NCI-H526 (cell line): ENCODE data around the gene CCDC12.

Experiments
- DNase-seq, 2 experiments: peaks; one replicate each; lab custom pipeline; 2025; lab: John Stamatoyannopoulos, UW

The CCDC12 gene

DNA sequence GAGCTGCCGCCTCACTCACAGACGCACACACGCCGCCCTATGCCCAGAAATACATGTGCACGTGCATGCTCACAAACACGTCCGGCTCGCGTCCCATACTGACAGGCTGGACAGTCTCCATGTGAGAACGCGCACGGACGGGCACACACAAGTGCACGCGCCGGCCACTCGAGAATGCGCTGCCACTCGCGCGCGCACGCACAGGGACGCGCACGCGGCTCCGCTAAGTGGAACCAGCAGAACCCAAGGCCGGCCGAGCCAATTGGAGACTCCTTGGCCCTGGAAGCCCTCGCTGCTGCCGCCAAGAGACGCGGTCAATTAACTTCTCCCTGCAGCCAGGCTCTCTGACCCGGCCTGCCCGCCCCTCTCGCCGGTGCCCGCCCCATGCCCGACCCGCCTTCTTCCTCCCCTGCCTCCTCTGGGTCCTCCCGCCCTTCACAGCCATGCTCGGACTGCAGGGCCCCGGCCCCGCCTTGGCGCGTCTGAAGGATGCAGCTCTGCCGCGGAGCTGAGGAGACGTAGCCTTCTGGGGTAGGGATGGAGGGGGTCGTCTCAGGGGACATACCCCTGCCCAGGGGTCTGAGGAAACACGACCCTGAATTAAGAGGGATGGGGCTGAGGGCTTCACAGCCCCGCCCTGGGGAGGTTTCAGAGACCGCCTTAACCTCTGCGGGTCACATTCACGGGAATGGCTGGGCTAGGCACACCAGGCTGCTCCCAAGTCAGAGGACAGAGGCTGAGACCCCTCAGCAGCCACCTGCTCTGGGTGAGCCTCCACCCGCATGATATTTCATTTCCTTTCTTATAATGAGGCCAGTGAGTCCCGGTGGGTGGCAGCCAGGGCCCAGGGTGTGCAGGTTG, 84.0 kb downstream of the CCDC12 start:
- peak; percentile 43 to 73 for DNase-seq

GRCh38 chr3:46891132-46891531, 85.4 kb downstream of the CCDC12 start:
- no peak for DNase-seq

GRCh38 chr3:46890132-46890531, 86.4 kb downstream of the CCDC12 start:
- no peak for DNase-seq

- DNase-seq = no peak
These were observed 87.0 kb downstream of the CCDC12 start for GRCh38 chr3:46889381-46890110.

GRCh38 chr3:46888705-46889104, 87.8 kb downstream of the CCDC12 start:
- DNase-seq = no peak

- DNase-seq = no peak
These were observed 88.5 kb downstream of the CCDC12 start for GRCh38 chr3:46887980-46888494.

DNA sequence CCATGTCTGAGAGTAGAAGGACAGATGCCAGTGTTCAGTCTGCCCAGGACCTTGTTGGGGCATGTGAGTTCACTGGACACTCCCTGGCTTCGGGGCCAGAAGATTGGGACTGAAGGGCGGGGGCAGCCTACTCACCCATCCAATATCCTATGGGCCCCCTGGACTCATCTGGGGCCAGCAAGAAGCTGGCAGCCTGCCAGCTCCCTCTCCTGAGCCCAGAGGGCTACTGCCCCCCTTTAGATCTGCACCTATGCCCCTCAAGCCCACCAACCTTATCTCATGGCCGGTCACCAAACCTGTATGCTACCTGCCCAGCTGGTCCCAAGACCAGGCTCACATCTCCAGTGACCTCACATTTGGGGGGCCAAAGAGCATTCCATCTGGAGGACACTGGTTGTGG, 90.9 kb downstream of the CCDC12 start:
- no peak for DNase-seq

GRCh38 chr3:46884929-46885328, 91.6 kb downstream of the CCDC12 start:
- no peak for DNase-seq

- no peak for DNase-seq
These were observed 92.1 kb downstream of the CCDC12 start for GRCh38 chr3:46884427-46884826.

- no peak for DNase-seq
These were observed 92.7 kb downstream of the CCDC12 start for GRCh38 chr3:46883830-46884185.

GRCh38 chr3:46883054-46883829, 93.3 kb downstream of the CCDC12 start:
- DNase-seq = peak in 1 of 2 experiments; percentile 42

GRCh38 chr3:46882377-46883053, 94.0 kb downstream of the CCDC12 start:
- peak in 1 of 2 experiments; percentile 48 for DNase-seq

DNA sequence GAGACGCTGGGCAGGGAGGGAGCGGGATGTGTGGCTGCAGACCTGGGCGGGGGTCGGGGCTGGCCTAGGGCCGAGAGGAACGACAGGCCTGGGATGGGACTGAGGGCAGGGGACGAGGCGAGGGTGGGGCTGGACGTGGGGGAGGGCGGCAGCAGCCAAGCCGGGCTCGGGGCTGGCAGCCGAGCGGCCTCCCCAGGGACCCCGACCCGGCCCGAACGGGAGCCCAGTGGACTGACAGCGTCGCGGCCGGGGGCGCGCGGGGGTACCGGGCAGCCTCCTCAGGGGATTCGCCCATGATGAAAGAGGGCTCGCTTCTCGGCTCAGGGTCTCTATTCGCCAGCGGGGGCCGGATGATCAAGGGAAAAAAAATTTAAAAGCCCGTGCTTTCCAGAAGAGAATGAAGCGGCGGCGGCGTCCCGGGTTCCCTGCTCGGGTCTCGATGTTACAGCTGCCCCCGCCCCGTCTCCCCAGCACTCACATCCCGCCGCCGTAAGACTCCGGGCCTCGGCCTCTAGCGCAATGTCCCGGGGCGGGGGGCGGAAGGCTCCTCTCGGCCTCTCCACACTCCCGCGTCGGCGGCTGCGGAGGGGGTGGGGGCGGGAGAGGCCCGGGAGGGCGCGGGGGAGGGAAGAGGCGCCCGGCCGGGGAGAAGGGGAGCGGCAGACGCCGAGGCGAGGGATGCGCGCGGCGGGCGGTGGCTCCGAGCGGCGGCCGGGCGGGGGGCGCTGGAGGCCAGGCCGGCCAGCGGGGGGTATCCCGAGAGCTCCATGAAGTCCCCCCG, 94.8 kb downstream of the CCDC12 start:
- DNase-seq = peak in 1 of 2 experiments; percentile 36

- DNase-seq = no peak
These were observed 95.5 kb downstream of the CCDC12 start for GRCh38 chr3:46880884-46881595.

DNA sequence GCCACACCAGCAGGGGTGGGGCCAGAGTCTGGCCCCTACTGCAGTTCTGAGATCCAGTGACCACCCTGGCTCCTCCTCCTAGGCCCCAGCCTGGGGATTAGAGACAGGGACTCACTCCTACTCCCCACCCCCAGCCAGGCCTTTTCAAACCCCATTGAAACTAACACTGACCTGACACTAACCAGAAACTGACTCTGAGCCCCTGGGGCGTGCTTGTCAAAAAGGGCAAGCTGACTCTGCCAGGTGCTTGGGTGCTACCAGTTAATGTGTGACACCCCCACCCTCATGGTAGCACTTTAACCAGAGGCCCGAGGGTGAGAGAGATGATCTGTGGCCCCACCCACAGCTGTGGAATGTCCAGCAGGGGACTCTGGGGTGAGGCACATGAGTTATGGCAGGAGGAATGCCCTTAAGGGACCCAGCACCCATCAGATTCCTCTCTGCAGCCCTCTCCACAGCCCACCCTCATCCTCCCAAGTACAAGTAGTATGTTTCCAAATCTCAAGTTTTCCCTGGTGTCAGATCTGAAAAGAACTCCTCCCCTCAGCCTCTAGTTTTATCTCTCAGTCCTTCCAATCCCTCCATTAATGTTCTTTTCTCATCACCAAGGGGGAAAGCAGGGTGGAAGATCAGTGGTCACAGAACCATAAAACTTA, 97.6 kb downstream of the CCDC12 start:
- DNase-seq = no peak

DNA sequence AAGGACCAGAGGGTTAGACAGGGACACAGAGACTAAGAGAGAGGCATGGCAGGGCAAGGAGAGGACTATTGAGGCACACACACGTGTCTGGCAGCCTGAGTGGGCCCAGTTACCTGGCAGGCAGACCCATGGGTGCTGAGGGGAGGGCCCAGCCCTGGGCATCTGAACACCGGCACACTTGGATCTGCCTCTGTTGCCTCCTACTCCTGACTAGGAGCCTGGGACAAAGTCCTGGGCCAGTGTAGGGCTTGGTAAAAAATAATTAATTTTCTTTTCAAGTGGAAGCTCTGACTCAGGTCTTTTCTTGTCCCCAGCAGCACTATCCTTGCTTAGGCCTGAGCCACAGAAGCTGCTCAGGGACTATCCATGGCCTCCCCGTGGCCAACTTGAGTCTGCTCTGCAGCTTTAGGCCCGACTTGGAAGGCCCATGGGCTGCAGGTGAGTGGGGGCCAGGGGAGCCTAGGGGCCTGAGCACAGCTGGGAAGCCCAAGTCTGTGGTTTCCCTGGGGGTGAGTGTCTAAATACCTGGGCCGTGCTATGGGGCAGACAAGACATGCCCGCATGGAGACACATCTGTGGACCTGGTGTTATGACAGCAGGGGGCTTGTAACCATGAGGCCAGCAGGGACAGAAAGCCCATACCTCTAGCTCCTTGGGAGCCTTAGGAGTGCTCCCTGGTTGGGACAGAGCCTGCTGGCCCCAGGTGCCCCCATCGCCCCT, 99.0 kb downstream of the CCDC12 start, which contains the start of gene PTH1R:
Gene PTH1R, plus strand, starts transcription at position 316 of the 720 bp plus-strand sequence. CDS start 5,839 bp downstream, outside the sequence.
- DNase-seq = no peak

- no peak for DNase-seq
These were observed 99.9 kb downstream of the CCDC12 start for GRCh38 chr3:46876313-46877300.

DNA sequence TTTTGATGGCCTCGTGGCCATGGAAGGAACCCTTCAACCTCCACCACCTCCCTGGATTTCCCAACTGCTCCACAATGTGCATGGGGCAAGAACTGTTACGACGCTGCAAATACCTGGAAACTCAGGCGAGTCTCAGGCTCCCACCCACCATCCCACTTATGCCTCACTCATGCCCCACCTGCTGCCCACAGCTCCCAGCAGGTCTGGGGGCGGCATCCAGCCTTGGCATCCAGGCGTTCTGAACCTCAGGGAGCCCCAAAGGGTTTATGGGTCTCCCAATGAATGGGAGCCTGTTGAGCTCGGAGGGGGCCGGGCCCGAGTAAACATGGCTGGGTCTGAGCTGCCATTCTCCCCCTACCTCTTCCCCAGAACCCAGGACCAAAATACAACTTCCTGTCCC, 101.0 kb downstream of the CCDC12 start:
- DNase-seq = no peak
